DND-41 (cell line): ENCODE measurements around the gene RAD51B.

ENCODE experiments used
- CTCF ChIP-seq: IDR thresholded peaks from 2 replicates; pipeline ENCODE4 v1.5.1; 2012; ENCODE audit warnings: borderline replicate concordance, low read length, moderate library complexity, mild to moderate bottlenecking; ENCODE audit not compliant: poor library complexity, severe bottlenecking; ENCODE audit errors: extremely low read depth
- EZH2 ChIP-seq: IDR thresholded peaks from 3 replicates; pipeline ENCODE4 v1.6.1; 2012; ENCODE audit warnings: borderline replicate concordance, low read depth, mild to moderate bottlenecking, moderate library complexity, low read length, inconsistent platforms; ENCODE audit not compliant: severe bottlenecking

GRCh38 chr14:68662392-68662791 lies 842.8 kb downstream of the RAD51B start:
- TF ChIP-seq CTCF, result no peak
- no peak for TF ChIP-seq EZH2
